CD4-positive, CD25-positive, alpha-beta regulatory T cell (primary cell): ENCODE measurements around the gene RFT1. TPM values are rescaled to one million over a fixed set of nuclear protein-coding genes. Genes with fewer than 3 reads are reported as not detected.
A peak's percentile ranks its signal among the peaks of the same experiment; 100 is the strongest.

ENCODE experiments used
- ATAC-seq, 2 donors: fragments of 150-1000 bp; cut with Tn5 transposase; one replicate each; pipeline ENCODE4 v1.10.0; 2021; ENCODE audit warnings: low read depth in 2 of 2, moderate number of reproducible peaks in 2 of 2, moderate library complexity in 1 of 2
- DNase-seq, 3 donors: peaks; one replicate each; pipeline versions ENCODE4 v3.0.0 to v3.0.0-alpha.2; 2012 to 2022; ENCODE audit warnings: mixed read lengths in 1 of 3
- H3K27ac ChIP-seq: one replicate; pipeline ENCODE4 v1.7.0; 2013; ENCODE audit warnings: mild to moderate bottlenecking, low read length; ENCODE audit not compliant: insufficient read depth, poor library complexity, severe bottlenecking
- H3K27me3 ChIP-seq: one replicate; pipeline ENCODE4 v1.7.0; 2013; ENCODE audit warnings: low read length; ENCODE audit not compliant: control insufficient read depth, insufficient read depth
- H3K36me3 ChIP-seq: one replicate; pipeline ENCODE4 v1.7.0; 2013; ENCODE audit warnings: mild to moderate bottlenecking, low read length, moderate library complexity; ENCODE audit not compliant: control insufficient read depth, insufficient read depth
- H3K4me1 ChIP-seq: 2 replicates; pipeline ENCODE4 v1.7.0; 2013; ENCODE audit warnings: mild to moderate bottlenecking, low read length; ENCODE audit not compliant: insufficient read depth, control insufficient read depth, poor library complexity, severe bottlenecking
- H3K4me3 ChIP-seq: one replicate; pipeline ENCODE4 v1.7.0; 2013; ENCODE audit warnings: low read depth, mild to moderate bottlenecking, low read length, moderate library complexity
- H3K9me3 ChIP-seq, 2 experiments: 1 replicate in 1 of 2; 2 replicates in 1 of 2; pipeline ENCODE4 v1.7.0; 2013; ENCODE audit warnings: low read length in 2 of 2, mild to moderate bottlenecking in 1 of 2, moderate library complexity in 1 of 2; ENCODE audit not compliant: control insufficient read depth in 2 of 2
- H3K27ac Mint-ChIP-seq, 3 donors: one replicate each; pipeline ENCODE4 v1.8.0; 2020 to 2022; ENCODE audit warnings: mild to moderate bottlenecking in 3 of 3, mixed read lengths in 3 of 3, moderate library complexity in 2 of 3
- H3K27me3 Mint-ChIP-seq: one replicate; pipeline ENCODE4 v1.8.0; 2022; ENCODE audit warnings: mild to moderate bottlenecking, mixed read lengths
- H3K36me3 Mint-ChIP-seq: one replicate; pipeline ENCODE4 v1.8.0; 2020; ENCODE audit warnings: mixed read lengths
- H3K4me1 Mint-ChIP-seq, 4 donors: one replicate each; pipeline ENCODE4 v1.8.0; 2020 to 2022; ENCODE audit warnings: mixed read lengths in 4 of 4, mild to moderate bottlenecking in 1 of 4
- H3K4me3 Mint-ChIP-seq, 4 donors: one replicate each; pipeline ENCODE4 v1.8.0; 2020 to 2022; ENCODE audit warnings: mild to moderate bottlenecking in 4 of 4, mixed read lengths in 4 of 4, moderate library complexity in 3 of 4
- H3K9me3 Mint-ChIP-seq, 7 donors: one replicate each; pipeline ENCODE4 v1.8.0; 2020 to 2022; ENCODE audit warnings: mixed read lengths in 7 of 7, mild to moderate bottlenecking in 3 of 7, moderate library complexity in 2 of 7
- polyA plus RNA-seq, 4 donors: library from polyadenylated mRNA; unstranded; fragments of 300-500 nt; fragmentation: Illumina TruSeq; gene quantifications; one replicate each; pipeline ENCODE4 v1.2.3, GENCODE V29; 2021
- total RNA-seq: library from RNA; stranded (reverse); gene quantifications from one replicate; pipeline ENCODE4 v1.2.3, GENCODE V29; 2022

The RFT1 gene
- total and polyA plus RNA-seq, 5 donors from 2014 or later: 12.9 to 27.6 (median 23.9) TPM

DNA sequence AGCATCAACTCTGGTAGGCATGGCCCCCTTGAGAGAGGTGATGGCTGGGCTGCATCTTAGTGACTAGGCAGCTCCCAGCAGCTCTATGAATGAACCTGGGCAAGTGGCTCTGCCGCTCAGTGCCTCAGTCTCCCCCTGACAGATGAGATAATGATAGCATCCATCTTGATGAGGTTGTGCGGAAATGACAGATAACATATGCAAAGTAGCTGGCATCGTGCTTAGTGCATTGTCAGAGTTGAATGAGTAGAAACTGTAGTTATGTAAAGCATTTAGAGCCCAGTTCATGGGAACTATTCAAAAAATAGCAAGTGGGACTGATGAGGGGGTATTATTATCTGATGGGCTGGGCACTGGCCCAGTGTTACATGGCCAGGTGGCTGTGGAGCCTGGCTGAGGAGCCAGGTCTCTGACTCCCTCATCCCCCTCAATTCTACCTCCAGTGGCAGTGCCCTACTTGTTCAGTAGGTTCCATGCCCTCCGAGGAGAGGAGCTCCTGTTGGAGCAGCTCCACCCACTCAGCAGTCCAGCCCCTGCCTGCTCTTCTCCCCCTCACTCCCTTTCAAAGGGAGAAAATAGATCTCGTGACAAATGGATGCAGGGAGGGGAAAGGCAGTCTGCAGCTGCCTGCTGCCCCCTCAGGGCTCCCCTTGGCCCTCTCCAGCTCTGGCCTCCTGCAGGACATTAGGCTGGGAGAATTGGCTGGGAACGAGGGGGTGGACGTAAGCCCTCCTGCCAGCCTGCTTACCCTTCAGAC is 37.4 kb upstream of the RFT1 start:
- no peak for ATAC-seq
- H3K9me3 Mint-ChIP-seq: no peaks in the 10 kb centered on the region
- no peak overlapping the region for H3K4me3 Mint-ChIP-seq
- Histone ChIP-seq H3K9me3 (no peaks in the 10 kb centered on the region), H3K36me3 (no peaks in the 10 kb centered on the region), H3K27me3 (no peaks in the 10 kb centered on the region), H3K27ac (no peak overlapping the region), H3K4me3 (no peak overlapping the region), H3K4me1 (peaks cover 33% of the 10 kb centered on the region)
- H3K27ac Mint-ChIP-seq: no peak overlapping the region
- DNase-seq: no peak
- H3K27me3 Mint-ChIP-seq: no peaks in the 10 kb centered on the region
- H3K36me3 Mint-ChIP-seq: no peaks in the 10 kb centered on the region
- peaks cover 5 to 63% (median 30%) of the 10 kb centered on the region in 4 donors for H3K4me1 Mint-ChIP-seq

DNA sequence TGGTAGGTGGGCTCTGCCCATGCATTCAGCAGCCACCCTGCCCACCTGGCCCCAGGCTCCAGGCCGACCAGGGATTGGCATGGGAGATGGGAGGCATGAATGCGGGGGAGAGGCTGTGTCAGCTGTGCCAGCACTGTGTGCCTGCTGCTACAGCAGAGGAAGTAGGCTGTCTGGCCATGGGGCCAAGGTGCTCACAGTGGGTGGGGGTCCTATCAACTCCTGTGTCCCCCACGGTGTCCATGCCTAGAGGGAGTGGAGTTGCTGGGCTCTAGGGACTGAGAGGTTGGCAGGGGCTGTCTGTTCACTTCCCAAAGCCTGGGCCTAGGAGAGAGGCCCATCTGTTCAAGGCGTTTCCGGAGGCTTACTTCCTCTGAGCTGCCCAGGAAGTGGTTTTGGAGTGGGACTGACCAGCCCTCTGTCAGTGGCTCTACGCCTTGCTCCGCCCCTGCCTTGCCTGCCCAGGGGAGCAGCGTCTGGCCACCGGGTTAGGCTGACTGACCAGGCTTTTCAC is 36.6 kb upstream of the RFT1 start:
- Histone ChIP-seq H3K4me1 (peaks cover 40% of the 10 kb centered on the region), H3K9me3 (no peaks in the 10 kb centered on the region), H3K4me3 (no peak overlapping the region), H3K27me3 (no peaks in the 10 kb centered on the region), H3K36me3 (no peaks in the 10 kb centered on the region), H3K27ac (no peak overlapping the region)
- no peak overlapping the region for H3K4me3 Mint-ChIP-seq
- H3K9me3 Mint-ChIP-seq: no peaks in the 10 kb centered on the region
- ATAC-seq (no peak), DNase-seq (no peak)
- no peaks in the 10 kb centered on the region for H3K27me3 Mint-ChIP-seq
- peaks cover 5 to 67% (median 34%) of the 10 kb centered on the region in 4 donors for H3K4me1 Mint-ChIP-seq
- H3K36me3 Mint-ChIP-seq: no peaks in the 10 kb centered on the region
- H3K27ac Mint-ChIP-seq: peak overlapping the region in 1 of 3 donors; percentile 62

DNA sequence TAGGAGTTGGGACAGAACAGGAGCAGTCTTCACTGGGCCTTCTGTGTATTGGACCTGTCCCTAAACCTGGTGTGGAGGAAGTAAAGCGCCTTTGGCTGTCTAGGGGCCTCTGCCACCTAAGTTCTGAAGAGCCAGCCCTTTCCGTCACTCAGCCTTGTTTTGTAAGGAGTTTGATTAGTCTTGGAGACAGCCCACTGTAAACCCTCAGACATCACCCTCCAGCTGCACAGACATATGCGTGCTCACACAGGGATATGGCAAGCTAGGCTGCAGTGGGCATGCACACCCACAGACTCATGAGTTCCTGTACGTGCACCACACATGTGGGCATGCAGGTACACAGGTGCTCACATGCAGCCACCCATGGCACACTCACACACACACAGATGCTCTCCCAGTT is 36.0 kb upstream of the RFT1 start:
- H3K36me3 Mint-ChIP-seq: no peaks in the 10 kb centered on the region
- H3K27ac Mint-ChIP-seq: peak overlapping the region in 1 of 3 donors; percentile 62
- H3K36me3 ChIP-seq: no peaks in the 10 kb centered on the region
- DNase-seq (no peak), ATAC-seq (no peak)
- H3K9me3 ChIP-seq: no peaks in the 10 kb centered on the region
- no peak overlapping the region for H3K4me3 Mint-ChIP-seq
- no peaks in the 10 kb centered on the region for H3K27me3 ChIP-seq
- no peak overlapping the region for H3K4me3 ChIP-seq
- H3K4me1 Mint-ChIP-seq: peaks cover 5 to 62% (median 31%) of the 10 kb centered on the region in 4 donors
- H3K27me3 Mint-ChIP-seq: no peaks in the 10 kb centered on the region
- H3K4me1 ChIP-seq: peaks cover 40% of the 10 kb centered on the region
- H3K9me3 Mint-ChIP-seq: no peaks in the 10 kb centered on the region
- H3K27ac ChIP-seq: no peak overlapping the region

DNA sequence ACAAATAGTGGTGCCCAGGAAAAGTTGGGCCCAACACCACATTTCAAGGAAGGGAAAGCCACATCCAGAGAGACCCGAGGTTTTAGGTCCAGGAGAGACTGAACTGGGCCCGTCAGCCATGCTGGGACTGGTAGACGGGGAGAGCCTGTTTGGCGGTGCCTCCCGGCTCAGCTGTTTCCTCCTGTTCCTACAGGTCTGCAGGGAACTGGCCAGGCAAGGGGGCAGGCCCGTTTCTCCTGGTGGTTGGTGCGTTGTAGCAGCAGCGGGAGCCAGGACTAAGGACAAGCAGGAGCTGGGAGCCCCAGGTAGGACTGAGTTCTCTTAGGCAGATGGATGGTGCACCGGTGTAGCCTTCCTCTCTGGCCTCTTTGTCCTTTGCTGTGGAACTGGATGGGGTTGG is 34.7 kb upstream of the RFT1 start:
- ATAC-seq (no peak), DNase-seq (no peak)
- H3K4me3 ChIP-seq: no peak overlapping the region
- no peak overlapping the region for H3K4me3 Mint-ChIP-seq
- no peaks in the 10 kb centered on the region for H3K27me3 ChIP-seq
- H3K4me1 ChIP-seq: peaks cover 41% of the 10 kb centered on the region
- no peak overlapping the region for H3K27ac Mint-ChIP-seq
- H3K4me1 Mint-ChIP-seq: peaks cover 5 to 58% (median 32%) of the 10 kb centered on the region in 4 donors
- no peaks in the 10 kb centered on the region for H3K9me3 Mint-ChIP-seq
- H3K9me3 ChIP-seq: no peaks in the 10 kb centered on the region
- no peaks in the 10 kb centered on the region for H3K36me3 ChIP-seq
- H3K27me3 Mint-ChIP-seq: peaks cover 6% of the 10 kb centered on the region
- no peaks in the 10 kb centered on the region for H3K36me3 Mint-ChIP-seq
- no peak overlapping the region for H3K27ac ChIP-seq

DNA sequence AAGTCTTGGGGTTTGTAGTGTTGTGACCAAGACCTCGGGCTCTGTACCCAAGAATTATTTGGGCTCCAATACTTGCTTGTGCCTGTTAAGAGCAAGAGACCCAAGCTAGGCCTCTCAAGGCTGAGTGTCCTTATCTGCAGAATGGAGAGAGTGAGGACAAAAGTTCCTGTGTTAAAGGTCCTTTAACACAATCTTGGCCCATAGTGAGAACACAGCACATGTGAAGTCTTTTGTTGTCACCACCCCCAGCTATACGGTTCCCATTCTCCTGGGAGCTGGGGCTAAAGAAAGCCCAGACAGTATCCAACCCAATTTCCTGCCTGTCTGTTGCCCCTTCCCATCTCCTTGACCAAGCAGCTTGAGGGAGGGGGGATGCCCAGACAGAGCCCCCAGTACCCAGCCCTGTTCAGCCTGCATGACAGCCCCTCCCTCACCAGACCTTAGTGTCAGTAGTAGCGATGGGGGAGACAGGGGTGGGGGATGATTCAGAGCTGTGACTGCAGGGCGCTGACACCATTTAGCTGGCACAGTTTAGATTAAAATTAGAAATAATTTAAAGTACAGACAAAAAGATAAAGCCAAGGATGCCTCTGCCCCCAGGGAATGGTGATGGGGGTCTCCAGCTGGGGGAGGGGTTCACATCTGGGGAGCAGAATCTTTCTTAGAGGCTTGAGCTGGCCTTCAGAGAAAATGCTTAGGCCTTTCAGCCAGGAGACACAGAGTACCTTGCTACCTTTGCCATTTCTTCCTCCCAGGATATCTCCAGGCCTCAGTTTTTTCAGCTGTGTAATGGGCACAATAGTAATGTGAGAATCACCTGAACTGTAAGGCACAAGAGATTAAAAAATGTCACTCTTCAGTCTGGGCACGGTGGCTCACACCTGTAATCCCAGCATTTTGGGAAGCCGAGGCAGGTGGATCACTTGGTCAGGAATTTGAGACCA is 33.5 kb upstream of the RFT1 start:
- Mint-ChIP-seq H3K27ac (peak overlapping the region in 2 of 3 donors; percentile 89 to 97), H3K4me3 (peak overlapping the region; percentile 87 to 97 (median 91)), H3K9me3 (no peaks in the 10 kb centered on the region), H3K27me3 (peaks cover 6% of the 10 kb centered on the region), H3K4me1 (peaks cover 5 to 46% (median 28%) of the 10 kb centered on the region in 4 donors), H3K36me3 (no peaks in the 10 kb centered on the region)
- H3K27me3 ChIP-seq: no peaks in the 10 kb centered on the region
- H3K9me3 ChIP-seq: no peaks in the 10 kb centered on the region
- peak overlapping the region; percentile 24 for H3K4me3 ChIP-seq
- H3K4me1 ChIP-seq: peaks cover 33% of the 10 kb centered on the region
- no peaks in the 10 kb centered on the region for H3K36me3 ChIP-seq
- no peak for ATAC-seq
- peak overlapping the region; percentile 72 for H3K27ac ChIP-seq
- DNase-seq: no peak

DNA sequence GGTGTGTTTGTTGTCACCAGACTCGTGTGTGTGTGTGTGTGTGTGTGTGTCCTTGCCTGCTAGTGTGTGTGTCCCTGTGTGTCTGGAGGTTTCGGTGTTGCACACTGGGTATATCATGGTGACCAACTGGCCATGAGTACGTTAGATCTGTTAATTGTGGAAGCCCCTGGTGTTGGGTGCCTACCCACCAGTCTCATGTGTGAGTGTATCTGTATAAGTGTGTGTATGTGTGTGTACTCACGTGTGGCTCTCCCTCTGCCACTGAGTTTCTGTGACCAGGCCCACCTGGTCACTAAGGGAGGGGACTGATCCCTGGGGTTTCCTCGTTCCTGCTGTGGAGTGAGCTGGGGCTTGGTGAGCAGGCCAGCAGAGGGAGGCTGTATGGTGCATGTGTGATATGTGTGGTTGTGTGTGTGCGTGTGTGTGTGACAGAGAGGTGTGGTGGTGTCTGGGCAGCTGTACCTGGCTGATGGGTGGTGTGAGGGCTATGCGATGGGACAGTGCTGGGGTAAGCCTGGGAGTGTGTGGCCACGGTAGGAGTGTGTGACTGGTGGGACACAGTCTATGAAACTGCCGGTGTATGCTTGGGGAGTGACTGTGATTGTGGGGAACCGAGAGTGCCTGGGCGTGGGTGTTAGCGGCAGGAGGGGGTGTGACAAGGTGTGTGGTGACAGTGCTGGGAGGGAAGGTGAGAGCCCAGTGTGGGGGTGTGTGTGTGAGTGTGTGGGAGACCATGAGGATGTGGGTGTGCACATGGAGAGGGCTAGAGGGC is 32.6 kb upstream of the RFT1 start:
- Mint-ChIP-seq H3K4me1 (peaks cover 5 to 39% (median 21%) of the 10 kb centered on the region in 4 donors), H3K27ac (peak overlapping the region; percentile 89 to 97 (median 92)), H3K27me3 (peaks cover 10% of the 10 kb centered on the region), H3K9me3 (no peaks in the 10 kb centered on the region), H3K36me3 (no peaks in the 10 kb centered on the region), H3K4me3 (peak overlapping the region; percentile 87 to 97 (median 91))
- Histone ChIP-seq H3K36me3 (no peaks in the 10 kb centered on the region), H3K27me3 (no peaks in the 10 kb centered on the region), H3K4me3 (peak overlapping the region; percentile 66), H3K4me1 (peaks cover 30% of the 10 kb centered on the region), H3K27ac (peak overlapping the region; percentile 72), H3K9me3 (no peaks in the 10 kb centered on the region)
- DNase-seq: peak; percentile 19 to 71 (median 44)
- peak; percentile 10 to 17 for ATAC-seq
